Spleen (tissue), 7 donors: ENCODE data around the gene GRIK4.

Source experiments
- POLR2AphosphoS5 ChIP-seq, 3 donors: sonication (generic); formaldehyde crosslinking; IDR thresholded peaks; one replicate each; pipeline ENCODE4 v1.5.1; 2017; ENCODE audit warnings: antibody characterized with exemption in 3 of 3
- TF ChIP-seq, protein P1 (sequence below), 11 experiments: fragments of 200-600 bp in 7 of 11; fragments of 450-650 bp in 4 of 11; sonication (generic) in 4 of 11; IDR thresholded peaks in 8 of 11; conservative IDR thresholded peaks in 3 of 11; 1 replicate in 7 of 11; 2 replicates in 4 of 11; pipeline versions ENCODE4 v1.4.0 to v1.8.0; 2016 to 2021; ENCODE audit warnings: antibody characterized with exemption in 11 of 11, inconsistent platforms in 4 of 11, mild to moderate bottlenecking in 1 of 11
- donor health status: DM: no; HTN: no; CAD: no; lungs with moderate emphysema.
- donor health status: DM: no; HTN: no; CAD: no.
- donor health status: DM: no; HTN: no; CAD: no.

DNA sequence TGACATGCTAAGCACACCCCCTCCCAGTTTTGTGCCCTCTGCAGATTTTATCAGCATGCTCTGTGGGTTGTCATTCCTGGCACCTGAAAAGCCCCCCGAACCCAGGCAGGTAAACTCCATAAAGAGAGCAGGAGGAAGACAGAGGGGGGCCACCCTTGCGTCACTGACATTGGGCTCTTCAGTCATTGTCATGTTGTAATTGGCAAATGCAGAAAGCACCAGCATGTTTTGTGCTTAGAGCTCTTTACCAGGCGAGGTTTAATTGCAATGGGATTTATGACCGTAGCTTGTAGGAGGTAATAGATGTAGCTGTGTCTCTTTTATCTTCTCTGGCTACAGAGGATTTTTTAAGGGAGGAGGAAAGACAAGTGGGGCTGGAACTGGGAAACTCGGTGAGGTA lies 201.7 kb downstream of the GRIK4 start:
- TF ChIP-seq, protein P1, sequence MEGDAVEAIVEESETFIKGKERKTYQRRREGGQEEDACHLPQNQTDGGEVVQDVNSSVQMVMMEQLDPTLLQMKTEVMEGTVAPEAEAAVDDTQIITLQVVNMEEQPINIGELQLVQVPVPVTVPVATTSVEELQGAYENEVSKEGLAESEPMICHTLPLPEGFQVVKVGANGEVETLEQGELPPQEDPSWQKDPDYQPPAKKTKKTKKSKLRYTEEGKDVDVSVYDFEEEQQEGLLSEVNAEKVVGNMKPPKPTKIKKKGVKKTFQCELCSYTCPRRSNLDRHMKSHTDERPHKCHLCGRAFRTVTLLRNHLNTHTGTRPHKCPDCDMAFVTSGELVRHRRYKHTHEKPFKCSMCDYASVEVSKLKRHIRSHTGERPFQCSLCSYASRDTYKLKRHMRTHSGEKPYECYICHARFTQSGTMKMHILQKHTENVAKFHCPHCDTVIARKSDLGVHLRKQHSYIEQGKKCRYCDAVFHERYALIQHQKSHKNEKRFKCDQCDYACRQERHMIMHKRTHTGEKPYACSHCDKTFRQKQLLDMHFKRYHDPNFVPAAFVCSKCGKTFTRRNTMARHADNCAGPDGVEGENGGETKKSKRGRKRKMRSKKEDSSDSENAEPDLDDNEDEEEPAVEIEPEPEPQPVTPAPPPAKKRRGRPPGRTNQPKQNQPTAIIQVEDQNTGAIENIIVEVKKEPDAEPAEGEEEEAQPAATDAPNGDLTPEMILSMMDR (IDR thresholded peaks at IDR 0.05 in 8 of 11, conservative IDR thresholded peaks at IDR 0.05 in 3 of 11): no peak
- TF ChIP-seq POLR2AphosphoS5 (IDR thresholded peaks at IDR 0.05): no peak
